ENCODE data around the gene NXN.
"Not testable (repeated sequence)": the region's sequence is repeated elsewhere in the genome, so short reads cannot be mapped to it uniquely, and the experiment has no call there.

Gene NXN

DNA sequence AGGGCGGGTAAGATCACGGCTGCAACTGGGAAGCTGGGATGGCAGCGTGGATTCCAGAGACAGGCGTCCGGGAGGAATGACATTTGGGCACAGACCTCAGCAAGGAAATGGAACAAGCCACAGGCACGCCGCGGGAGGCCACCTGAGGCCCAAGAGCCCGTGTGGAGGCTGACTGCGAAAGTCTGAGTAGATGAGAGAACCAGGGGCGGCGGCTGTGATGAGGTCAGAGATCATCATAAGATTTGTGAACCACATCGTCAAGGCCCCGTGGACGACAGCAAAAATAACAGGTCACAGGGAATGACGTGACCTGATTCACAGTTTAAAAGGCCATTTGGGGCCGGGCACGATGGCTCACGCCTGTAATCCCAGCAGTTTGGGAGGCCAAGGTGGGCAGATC, 149.2 kb downstream of the NXN start:
- DNase-seq (ENCODE audit: low read depth) = no peak

DNA sequence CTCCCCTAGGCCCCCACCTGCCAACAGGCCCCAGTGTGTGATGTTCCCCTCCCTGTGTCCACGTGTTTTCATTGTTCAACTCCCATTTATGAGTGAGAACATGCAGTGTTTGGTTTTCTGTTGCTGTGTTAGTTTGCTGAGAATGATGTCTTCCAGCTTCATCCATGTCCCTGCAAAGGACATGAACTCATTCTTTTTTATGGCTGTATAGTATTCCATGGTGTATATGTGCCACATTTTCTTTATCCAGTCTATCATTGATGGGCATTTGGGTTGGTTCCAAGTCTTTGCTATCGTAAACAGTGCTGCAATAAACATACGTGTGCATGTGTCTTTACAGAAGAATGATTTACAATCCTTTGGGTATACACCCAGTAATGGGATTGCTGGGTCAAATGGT, 150.0 kb downstream of the NXN start:
- not testable (repeated sequence) for DNase-seq (ENCODE audit: low read depth)

DNA sequence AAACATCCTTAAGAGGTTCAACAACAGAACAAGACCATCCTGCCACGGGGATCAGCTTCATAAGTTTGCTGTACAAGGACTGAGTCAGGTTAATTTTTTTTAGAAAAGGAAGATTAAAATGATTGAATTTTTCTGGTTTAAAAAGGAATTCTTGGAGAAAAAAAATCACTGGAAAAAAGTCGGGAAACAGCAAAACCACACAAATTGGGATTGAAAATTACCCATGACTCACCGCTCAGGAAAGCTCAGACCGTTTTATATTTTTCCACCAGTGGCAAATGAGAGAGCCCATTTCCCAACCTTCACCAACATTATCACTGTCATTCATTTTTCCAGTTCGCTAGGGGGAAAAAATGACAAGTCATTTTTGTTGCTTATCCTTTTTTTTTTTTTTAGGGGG, 150.8 kb downstream of the NXN start:
- DNase-seq (ENCODE audit: low read depth) = peak; percentile 51

- DNase-seq (ENCODE audit: low read depth) = no peak
Measured at GRCh38 chr17:826778-827177, 152.8 kb downstream of the NXN start.

- no peak for DNase-seq (ENCODE audit: low read depth)
Measured at GRCh38 chr17:825216-825615, 154.4 kb downstream of the NXN start.

GRCh38 chr17:824378-824777, 155.2 kb downstream of the NXN start:
- no peak for DNase-seq (ENCODE audit: low read depth)

DNA sequence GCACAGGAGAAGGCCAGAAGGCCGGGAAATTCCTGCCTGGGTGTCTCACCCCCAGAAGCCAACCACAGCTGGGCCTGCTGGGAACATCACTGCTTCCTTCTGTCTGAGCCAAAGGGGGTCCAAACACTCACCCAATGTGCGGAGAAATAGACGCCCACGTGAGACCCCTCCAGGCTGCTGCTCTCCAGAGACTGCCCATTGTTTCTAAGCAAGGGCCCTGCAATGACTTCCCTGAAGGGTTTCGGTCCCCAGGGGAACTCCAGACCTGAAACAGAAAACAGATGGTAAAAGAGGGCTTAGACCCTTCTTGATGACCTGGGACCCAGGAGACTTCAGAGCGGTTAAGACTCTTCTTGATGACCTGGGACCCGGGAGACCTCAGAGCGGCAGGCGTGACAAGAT, 156.1 kb downstream of the NXN start:
- DNase-seq (ENCODE audit: low read depth) = no peak

DNA sequence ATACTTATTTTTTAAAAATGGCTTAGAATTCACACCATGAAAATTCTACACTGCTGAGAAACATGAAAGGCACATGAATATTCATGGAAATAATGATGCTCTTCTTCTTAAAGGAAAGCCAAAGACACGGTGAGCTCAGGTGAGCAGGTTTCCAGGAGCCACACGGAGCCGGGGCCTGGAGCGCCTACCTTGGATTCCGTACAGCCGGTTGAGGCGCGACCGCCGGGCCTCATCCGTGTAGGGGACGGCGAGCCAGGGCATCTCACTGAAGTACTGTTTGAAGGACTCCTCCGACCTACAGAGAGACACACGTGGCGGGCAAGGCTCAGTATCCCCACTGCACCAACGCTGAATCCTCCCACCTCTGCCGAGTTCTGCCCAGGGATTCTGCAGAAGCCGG, 160.3 kb downstream of the NXN start:
- no peak for DNase-seq (ENCODE audit: low read depth)

GRCh38 chr17:814371-814770, 165.2 kb downstream of the NXN start:
- DNase-seq (ENCODE audit: low read depth) = no peak

DNA sequence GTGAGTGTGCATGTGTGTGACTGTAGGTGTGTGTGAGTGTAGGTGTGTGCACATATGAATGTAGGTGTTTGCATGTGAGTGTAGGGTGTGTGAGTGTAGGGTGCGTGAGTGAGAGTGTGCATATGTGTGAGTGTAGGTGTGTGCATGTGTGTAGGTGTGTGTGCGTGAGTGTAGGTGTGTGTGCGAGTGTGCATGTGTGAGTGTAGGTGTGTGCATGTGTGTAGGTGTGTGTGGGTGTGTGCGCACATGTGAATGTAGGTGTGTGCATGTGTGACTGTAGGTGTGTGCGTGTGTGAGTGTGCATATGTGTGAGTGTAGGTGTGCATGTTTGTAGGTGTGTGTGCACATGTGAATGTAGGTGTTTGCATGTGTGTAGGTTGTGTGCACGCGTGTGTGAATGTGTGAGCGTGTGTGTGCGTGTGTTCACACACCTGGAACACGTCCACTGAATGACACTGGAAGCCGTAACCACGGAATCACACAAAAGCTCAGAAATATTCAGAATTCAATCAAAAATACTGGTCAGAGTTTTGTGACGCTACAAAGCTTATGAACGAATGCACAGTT, 166.9 kb downstream of the NXN start:
- no peak for DNase-seq (ENCODE audit: low read depth)

- no peak for DNase-seq (ENCODE audit: low read depth)
Measured at GRCh38 chr17:811051-811784, 168.4 kb downstream of the NXN start.

DNA sequence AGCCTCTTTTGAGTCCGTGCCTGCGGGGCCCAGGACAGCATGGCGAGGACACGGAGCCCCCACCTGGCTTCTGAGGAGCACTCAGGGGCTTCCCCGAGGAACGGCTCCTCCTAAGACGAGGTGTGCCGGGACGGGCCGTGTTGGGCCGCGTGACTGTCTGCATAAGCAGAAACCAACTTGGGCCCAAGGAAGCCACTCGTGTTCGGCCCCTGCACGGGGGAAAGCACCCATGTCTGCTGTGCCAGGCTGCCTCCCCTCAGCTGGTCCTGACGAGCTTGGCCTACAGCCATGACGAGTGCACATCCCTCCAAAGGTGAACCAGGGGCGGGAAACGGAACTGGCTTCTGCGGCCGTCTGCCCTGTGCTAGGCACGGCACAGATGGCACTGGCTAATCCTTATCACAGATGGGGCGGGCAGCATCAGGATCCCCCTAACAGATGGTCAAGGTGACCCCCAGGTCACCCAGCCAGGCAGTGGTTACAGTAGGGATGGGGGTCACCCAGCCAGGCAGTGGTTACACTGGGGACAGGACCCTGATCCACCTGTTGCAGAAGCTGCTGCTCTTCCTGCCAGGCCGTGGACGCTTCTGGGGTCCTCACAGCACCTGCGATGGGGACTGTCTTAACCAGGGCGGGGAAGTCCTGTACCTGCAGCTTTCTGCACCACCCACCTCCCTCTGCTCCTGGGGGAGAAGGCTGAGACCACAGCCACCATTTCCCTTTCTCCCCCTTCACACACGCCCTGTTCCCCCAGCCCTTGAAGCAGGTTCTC, 171.9 kb downstream of the NXN start:
- DNase-seq (ENCODE audit: low read depth) = no peak

DNA sequence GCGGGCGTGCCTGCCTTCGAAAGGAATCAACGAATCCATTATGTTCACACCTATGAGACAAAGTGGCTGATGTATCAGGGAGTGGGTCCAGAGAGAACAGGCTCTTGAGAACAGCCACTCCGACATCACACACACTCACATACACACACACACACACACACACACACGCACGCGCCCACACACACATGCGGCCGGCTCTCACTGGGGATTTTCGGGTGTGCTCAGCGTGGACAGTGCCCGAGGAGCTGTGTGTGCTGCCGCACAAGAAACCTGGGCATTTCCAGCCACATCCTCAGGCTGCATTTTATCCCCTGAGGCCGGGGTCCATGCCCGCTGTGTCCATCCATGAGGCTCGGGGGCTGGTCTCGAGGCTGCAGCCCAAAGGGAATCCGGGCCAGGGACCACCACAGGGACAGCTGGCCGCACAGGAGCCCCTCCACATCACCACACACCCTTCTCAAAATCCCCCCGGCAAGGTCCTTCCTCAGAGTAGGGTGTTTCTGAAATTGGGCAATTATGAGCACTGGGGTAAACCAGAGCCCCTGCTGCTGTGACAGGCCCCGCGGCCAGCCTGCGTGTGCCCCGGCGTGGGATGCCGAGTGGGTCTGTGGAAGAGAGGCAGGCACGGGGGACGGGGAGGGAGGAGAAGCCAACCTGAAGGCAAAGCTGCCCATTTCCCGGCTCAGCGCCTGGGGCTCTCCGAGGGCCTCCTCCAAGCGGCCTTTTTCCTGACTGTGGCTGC, 172.6 kb downstream of the NXN start:
- no peak for DNase-seq (ENCODE audit: low read depth)

DNA sequence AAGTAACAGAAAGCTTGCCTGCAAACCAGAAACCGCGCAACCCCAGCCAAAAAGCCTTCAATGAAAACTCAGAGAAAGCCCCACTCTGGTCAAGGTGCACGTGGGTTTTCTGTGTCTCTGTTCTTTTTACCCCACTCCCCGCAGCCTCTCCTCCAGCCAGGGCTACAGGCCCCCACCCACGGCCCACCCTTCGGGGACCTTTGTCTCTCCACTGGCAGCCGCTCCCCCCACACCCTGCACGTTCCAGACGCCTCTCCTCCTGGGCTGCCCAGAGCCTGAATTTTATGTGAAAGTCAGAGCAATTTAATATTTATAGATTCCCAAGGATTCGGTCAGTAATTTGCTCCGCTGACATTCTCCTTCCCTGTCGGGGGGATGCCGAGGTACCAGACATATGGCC, 173.2 kb downstream of the NXN start:
- no peak for DNase-seq (ENCODE audit: low read depth)

DNA sequence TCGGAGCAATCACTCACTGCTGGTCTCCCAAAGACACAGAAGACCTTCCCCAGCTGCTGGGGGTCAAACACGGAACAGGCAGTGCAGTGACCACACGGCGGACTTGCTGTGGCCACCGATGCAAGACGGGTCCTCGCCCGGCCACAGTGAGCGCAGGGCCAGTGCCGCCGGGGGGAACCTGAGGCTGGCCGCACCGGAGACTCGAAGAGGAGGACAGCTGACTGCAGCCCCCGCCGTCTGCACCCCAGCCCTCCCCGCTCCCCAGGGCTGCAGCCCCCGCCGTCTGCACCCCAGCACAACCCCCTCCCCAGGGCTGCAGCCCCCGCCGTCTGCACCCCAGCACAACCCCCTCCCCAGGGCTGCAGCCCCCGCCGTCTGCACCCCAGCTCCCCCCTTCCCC, 173.7 kb downstream of the NXN start:
- DNase-seq (ENCODE audit: low read depth) = not testable (repeated sequence)

DNA sequence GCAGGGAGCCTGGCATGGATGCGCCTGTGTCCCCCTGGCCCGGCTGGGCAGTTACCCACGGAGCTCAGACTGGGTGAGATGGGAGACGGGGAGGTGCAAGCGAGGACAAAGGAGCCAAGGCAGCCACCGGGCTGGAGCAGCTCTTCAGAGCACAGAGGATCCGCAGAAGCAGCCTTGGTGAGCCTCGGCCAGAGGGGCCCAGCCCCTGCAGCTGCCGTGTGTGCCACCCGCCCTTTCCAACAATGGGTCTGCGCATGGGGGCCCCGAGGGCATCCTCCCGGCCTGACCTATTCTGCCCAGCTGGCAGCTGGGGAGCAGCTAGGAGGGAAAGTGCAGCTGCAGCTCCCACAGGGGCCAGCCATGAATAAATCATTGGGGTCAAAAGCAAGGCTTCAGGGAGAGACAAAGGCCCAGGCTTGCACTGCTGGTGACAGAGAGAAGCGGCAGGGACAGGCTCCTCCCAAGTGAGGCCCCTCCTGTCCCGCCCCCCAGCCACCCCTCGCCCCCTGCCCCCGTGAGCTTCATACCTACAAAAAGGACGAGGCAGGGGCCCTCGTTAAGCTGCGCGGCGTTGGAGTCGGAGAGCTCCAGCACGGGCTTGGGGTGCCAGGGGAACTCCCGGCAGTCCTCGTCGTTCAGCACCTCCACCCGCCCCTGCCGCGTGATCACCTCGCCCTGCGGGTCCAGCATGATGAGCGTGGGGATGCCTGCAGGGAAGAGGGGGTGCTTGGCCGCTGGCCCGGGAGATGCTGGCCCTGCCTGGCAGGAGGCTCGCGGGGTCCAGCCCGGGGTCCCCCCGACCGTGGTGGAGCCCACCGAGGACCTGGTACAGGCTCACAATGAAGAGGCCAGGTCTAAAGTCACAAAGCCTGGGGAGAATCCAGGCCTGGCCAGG, 174.8 kb downstream of the NXN start:
- no peak for DNase-seq (ENCODE audit: low read depth)

GRCh38 chr17:802901-803881, 176.4 kb downstream of the NXN start:
- DNase-seq (ENCODE audit: low read depth) = no peak

DNA sequence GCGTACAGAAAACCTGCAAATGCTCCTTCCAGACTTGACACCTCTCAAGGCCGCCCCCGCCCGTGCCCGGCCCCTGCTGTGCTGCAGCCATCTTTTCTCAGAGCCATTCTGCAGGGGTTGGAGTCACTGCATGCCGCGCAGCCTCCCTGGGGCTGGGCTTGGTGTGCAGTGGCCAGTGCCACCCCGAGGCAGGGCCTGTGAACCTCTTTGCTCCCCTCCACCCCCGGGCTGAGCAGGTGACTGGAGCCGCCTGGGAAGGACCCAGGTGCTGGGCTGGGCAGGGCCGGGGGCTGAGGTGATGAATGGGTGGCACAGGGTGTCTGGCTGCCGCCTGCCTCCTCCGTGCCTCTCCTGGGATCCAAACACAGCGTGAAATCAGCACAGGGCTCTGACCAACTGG, 177.1 kb downstream of the NXN start:
- DNase-seq (ENCODE audit: low read depth) = no peak

DNA sequence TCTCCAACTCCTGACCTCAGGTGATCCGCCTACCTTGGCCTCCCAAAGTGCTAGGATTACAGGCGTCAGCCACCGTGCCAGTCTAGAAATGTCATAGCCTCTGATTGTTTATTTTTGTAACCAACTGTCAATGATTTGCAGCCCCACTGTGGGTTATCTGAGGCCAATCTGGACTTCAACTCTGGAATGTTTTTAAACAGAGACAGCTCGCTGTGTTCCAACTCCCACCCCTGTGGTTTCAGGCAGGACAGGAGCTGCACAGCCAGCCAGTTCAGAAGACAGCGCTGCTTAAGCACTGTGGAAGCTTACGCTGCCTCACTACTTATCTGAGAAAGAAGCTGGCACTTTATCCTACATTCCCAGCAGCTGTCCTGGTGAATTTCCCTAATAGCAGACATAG, 177.9 kb downstream of the NXN start:
- DNase-seq (ENCODE audit: low read depth) = no peak

- no peak for DNase-seq (ENCODE audit: low read depth)
Measured at GRCh38 chr17:800446-801242, 178.9 kb downstream of the NXN start.

All from GM04504 (cell line).